ENCODE data around the gene SMIM10.
A peak's percentile ranks its signal among the peaks of the same experiment; 100 is the strongest.
"Not testable (repeated sequence)": the region's sequence is repeated elsewhere in the genome, so short reads cannot be mapped to it uniquely, and the experiment has no call there.

SMIM10 gene

GRCh38 chrX:134990801-134991481 lies at the start of gene SMIM10:
SMIM10 (plus strand) TSS chrX:134990991; CDS start chrX:134991096, 105 bp downstream.
- no peak for DNase-seq

- not testable (repeated sequence) for DNase-seq
These were observed 44.4 kb upstream of the SMIM10 start for GRCh38 chrX:134946364-134946763.

GRCh38 chrX:134948333-134949241 lies 42.2 kb upstream of the SMIM10 start:
- DNase-seq: no peak

- no peak for DNase-seq
These were observed 41.5 kb upstream of the SMIM10 start for GRCh38 chrX:134949271-134949670.

- DNase-seq: no peak
These were observed 33.0 kb upstream of the SMIM10 start for GRCh38 chrX:134957836-134958235.

- DNase-seq: not testable (repeated sequence)
These were observed 30.4 kb upstream of the SMIM10 start for GRCh38 chrX:134960366-134960765.

GRCh38 chrX:134963041-134963440 lies 27.8 kb upstream of the SMIM10 start:
- DNase-seq: no peak

- no peak for DNase-seq
These were observed 21.1 kb upstream of the SMIM10 start for GRCh38 chrX:134969726-134970125.

GRCh38 chrX:134971926-134972325 lies 18.9 kb upstream of the SMIM10 start:
- DNase-seq: no peak

GRCh38 chrX:134975516-134975915 lies 15.3 kb upstream of the SMIM10 start:
- no peak for DNase-seq

- no peak for DNase-seq
These were observed 8.9 kb upstream of the SMIM10 start for GRCh38 chrX:134981910-134982309.

GRCh38 chrX:134982748-134983147 lies 8.0 kb upstream of the SMIM10 start:
- DNase-seq: no peak

GRCh38 chrX:134985479-134985878 lies 5.3 kb upstream of the SMIM10 start:
- DNase-seq: no peak

GRCh38 chrX:134990475-134990800 lies 353 bp upstream of the SMIM10 start:
- DNase-seq: no peak

- DNase-seq: no peak
These were observed 6.9 kb downstream of the SMIM10 start for GRCh38 chrX:134997646-134998045.

- DNase-seq: no peak
These were observed 7.5 kb downstream of the SMIM10 start for GRCh38 chrX:134998246-134998645.

GRCh38 chrX:134999469-134999868 lies 8.7 kb downstream of the SMIM10 start:
- DNase-seq: peak; percentile 32

- no peak for DNase-seq
These were observed 9.7 kb downstream of the SMIM10 start for GRCh38 chrX:135000516-135000915.

- peak; percentile 93 for DNase-seq
These were observed 13.3 kb downstream of the SMIM10 start for GRCh38 chrX:135003876-135004623.

GRCh38 chrX:135006187-135006586 lies 15.4 kb downstream of the SMIM10 start:
- no peak for DNase-seq

- peak; percentile 43 for DNase-seq
These were observed 18.3 kb downstream of the SMIM10 start for GRCh38 chrX:135009057-135009610.

GRCh38 chrX:135009838-135010237 lies 19.0 kb downstream of the SMIM10 start:
- DNase-seq: no peak

- DNase-seq: no peak
These were observed 20.1 kb downstream of the SMIM10 start for GRCh38 chrX:135010921-135011320.

Measured in NCI-H345 (cell line).